ENCODE measurements around the gene POP5.
A peak's percentile ranks its signal among the peaks of the same experiment; 100 is the strongest.
"Not testable (repeated sequence)": the region's sequence is repeated elsewhere in the genome, so short reads cannot be mapped to it uniquely, and the experiment has no call there.

POP5 gene

GRCh38 chr12:120536064-120536791 is 45.0 kb downstream of the POP5 start:
- peak; percentile 14 for DNase-seq

- peak; percentile 53 for DNase-seq
Measured at GRCh38 chr12:120534703-120535655, 46.2 kb downstream of the POP5 start.

GRCh38 chr12:120534203-120534702 is 46.9 kb downstream of the POP5 start, which contains the start of gene RNF10:
RNF10 (plus strand) TSS chr12:120534356; CDS start chr12:120534812, 456 bp downstream.
- peak; percentile 75 for DNase-seq

DNA sequence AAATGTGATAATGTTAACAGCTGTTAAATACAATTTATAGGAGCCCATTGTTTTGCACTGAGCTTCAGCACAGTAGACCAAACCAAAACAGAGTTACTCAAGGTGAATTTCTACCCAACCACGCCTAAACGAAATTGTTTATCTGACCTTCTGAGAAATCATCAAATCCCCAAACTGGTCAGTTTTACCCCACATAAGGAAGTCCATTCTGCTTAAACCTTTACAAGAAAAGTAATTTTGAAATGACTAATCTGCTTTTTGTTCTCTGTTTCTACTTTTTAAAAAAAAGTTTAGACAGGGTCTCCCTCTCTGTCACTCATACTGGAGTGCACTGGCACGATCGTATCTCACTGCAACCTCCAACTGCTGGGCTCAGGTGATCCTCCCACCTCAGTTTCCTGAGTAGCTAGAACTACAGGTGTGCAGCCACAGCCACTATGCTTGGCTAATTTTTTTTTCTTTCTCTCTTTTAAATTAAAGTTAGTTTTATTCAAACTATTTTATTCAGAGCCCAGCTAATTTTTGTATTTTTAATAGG is 48.4 kb downstream of the POP5 start:
- DNase-seq, result no peak

DNA sequence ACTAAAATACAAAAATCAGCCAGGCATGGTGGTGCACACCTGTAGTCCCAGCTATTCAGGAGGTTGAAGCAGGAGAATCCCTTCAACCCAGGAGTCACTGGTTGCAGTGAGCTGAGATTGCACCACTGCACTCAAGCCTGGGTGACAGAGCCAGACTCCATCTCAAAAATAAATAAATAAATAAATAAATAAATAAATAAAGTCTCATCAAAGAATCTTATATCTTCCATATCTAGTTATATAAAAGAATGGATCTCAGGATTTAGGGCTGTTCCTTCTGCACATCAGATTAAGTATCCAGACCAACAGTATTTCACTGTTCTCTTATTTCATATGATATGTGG is 50.8 kb downstream of the POP5 start:
- not testable (repeated sequence) for DNase-seq

GRCh38 chr12:120529641-120530417 is 51.4 kb downstream of the POP5 start:
- no peak for DNase-seq

DNA sequence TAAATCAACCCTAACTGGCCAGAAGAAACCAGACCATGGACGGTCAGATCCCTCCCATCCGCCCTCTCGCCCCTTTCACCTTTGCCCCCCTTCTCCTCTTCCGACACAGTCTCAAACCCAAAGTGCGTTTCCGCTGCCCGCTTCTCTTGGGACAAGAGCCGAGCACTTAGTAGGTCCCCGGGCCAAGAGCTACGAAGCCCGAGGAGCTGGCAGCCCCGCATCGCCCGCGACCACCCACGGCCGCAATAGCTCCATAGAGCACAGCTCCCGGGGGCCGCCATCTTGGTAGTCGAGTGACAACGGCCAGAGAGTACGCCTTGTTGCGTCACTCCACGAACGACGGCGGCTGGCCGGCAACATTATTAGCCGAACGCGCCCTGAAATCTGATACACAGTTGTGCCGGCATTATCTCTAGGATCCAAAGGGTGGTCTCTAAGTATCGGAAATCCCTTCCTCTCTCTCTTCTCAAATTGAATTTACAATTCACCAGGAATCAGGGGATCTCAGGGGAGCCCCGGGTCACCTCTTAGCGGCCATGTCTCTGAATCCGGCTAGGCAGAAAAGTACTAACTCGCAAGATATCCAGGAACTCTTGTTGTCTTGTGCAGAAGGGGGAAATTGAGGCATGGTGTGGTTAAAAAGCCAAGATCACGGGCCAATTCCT is 52.2 kb downstream of the POP5 start, which contains the start of gene COQ5:
Gene COQ5 (minus strand): TSS at position 298 of the 665 bp plus-strand sequence. CDS start 17 bp downstream, at position 281.
- DNase-seq, result peak; percentile 83

Data from CD4-positive, alpha-beta T cell treated with Interferon gamma for 1 hour (primary cell).